Activated CD4-positive, CD25-positive, alpha-beta regulatory T cell treated with anti-CD3 and anti-CD28 coated beads, Interleukin-2, amount 50 U/mL, for 72 hours (primary cell): ENCODE results near the gene CNTN4.

ENCODE experiments used
- DNase-seq: peaks from one replicate; pipeline ENCODE4 v3.0.0; 2021

Gene CNTN4

GRCh38 chr3:2153547-2153946 lies 54.9 kb downstream of the CNTN4 start:
- DNase-seq: no peak

GRCh38 chr3:2154621-2155020 lies 56.0 kb downstream of the CNTN4 start:
- no peak for DNase-seq

- no peak for DNase-seq
Observed at GRCh38 chr3:2156244-2156847, 57.7 kb downstream of the CNTN4 start.

DNA sequence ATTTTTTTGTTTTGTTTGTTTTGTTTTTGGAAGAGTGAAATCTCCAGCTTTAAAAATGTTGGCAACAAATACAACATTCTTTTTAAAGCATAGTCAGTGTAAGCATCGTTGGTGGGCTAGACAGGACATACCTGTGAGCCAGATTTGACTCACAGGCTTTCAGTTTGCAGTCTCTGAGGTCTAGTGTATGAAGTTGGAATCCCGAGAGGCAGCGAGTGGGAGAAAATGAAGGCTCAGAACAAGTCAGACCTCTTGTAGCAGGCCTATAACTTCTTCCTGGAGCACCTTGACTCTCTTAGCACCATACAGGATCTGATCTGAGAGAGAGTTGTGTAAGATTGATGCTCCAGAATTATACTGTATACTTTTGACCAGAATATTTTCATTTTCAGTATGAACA lies 60.2 kb downstream of the CNTN4 start:
- DNase-seq: no peak

- DNase-seq: no peak
Observed at GRCh38 chr3:2166552-2166951, 67.9 kb downstream of the CNTN4 start.

DNA sequence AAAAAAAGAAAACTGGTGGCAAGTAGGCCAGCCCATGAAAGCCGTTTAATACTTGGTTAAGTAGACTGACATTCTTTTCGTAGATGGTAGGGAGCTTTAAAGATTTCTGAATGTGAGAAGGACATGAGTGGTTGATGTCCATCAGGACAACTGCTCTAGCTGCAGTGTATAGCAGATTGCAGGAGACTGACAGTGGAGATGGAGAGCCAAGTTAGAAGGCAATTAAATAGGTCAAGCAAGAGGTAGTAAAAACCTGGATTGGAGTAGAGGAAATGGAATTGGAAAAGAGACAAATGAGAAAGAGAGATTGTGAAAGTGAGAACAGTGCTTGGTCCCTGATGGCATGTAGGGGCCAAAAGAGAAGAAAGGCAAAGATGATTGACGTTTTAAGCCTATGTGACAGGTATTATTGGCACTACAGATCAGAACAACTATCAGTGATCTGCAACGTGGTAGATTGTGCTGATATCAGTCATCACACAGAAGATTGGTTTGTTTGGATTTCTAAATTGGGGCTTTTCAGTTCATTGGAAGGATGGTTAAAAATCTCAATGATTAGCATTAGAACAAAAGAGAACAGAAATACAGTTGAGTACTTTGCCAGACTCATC lies 74.0 kb downstream of the CNTN4 start:
- DNase-seq: no peak

DNA sequence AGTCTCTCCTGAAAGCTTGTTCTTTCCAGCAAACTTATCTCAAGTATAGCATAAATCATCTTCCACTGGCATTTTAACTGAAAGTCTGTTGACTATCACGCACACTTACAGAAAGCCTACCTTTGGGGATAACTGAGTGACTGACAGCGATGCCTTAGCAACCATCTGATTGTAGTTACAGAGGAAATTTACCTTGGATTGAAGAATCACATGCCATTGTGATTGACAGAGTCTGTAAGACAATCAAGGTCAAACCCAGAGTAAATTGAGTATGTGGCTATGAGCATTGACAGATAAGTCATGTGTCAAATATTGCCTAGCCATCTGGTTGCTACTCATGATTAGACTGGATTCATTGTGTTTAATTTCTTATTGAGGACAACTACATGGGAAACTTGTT lies 82.0 kb downstream of the CNTN4 start:
- DNase-seq: no peak

DNA sequence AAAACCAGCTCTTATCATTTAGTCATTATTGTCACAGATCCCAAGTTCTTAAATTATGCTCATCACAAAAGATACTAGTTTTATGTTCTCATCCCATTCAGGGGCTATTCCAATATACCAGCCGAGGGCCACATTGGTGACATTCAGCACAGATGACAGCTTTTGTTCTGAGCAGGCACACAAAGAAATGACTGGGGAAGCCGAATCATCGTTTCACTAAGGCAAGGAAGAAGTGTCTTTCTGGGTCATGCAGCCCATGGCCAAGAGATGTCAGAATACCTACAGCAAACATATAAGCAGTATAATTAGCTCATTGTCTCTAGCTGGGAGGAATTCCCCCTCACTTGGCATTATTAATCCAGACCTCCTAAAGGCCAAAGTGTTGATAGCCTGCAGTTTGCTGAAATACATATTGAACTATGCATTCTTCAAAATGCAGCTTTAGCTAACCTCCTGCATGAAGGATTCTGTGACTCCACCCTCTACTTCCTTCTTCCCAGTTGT lies 100.2 kb downstream of the CNTN4 start:
- no peak for DNase-seq

DNA sequence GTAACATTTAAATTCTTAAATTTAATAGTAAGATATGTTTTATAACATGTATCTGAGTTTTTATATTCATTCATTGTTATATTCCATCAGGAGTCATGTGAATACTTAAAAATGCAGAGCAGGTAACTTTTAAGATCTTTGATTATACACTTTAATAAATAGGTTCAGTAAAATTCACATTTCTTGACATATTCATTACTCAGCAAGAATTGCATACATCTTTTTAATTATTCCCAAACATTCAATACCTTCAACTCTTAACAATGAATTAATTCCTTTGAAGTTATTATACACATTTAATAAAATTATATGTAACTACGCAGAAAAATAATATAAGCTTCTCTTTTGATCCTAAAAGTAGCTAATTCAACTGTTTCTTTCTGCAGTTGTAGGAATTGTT lies 105.4 kb downstream of the CNTN4 start:
- no peak for DNase-seq

DNA sequence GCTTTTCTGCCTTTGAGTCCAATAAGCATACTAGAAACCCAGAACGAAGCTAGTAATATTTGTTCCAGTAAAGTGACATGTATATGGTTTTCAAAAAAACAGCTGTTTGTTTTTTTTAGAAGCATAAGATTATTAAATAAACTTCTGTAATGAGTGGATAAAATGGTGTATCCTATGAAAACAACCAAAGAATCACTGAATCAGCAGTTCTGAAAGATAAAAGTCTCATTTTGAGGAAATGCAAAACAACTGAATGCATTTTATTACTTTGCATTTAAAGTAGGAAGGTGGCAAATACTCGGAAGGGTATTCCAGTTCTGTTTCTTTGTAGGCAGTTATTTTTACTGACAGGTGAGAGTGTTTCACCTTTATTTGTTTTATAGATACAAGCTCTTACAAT lies 107.0 kb downstream of the CNTN4 start:
- DNase-seq: no peak

DNA sequence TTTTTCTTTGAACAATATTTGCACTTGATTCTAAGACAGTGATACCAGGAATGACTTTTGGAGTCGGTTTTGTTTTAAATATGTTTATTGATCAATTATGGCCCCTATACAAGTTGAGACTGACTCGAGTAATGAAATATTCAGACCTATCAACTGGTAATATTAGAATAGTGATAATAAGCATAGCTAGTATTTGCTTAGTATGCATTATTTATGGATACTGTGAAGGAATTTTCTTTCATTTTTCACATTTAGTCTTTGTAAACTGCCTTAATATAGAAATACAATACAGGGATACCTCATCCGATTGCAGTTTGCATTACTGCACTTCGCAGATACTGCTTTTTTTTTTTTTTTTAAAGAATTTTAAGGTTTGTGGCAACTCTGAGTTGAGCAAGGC lies 107.9 kb downstream of the CNTN4 start:
- DNase-seq: no peak

DNA sequence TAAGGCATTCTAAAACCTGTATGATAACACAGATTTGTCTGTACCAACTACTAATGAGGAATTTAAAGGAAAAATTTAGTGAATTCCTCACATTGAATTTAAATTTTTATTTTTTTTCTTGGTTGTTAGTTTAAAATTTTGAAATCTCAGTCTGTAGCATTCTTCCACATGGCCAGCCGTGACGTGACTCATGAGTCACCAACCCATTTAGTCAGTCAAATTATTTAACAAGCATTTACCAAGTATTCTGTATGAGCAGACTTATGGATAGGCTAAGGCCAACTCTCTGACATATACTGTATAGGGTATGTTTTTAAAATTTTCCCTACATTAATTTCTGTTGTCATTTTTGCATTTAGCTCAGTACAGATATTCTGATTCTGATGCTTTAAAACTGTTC lies 112.9 kb downstream of the CNTN4 start:
- no peak for DNase-seq

DNA sequence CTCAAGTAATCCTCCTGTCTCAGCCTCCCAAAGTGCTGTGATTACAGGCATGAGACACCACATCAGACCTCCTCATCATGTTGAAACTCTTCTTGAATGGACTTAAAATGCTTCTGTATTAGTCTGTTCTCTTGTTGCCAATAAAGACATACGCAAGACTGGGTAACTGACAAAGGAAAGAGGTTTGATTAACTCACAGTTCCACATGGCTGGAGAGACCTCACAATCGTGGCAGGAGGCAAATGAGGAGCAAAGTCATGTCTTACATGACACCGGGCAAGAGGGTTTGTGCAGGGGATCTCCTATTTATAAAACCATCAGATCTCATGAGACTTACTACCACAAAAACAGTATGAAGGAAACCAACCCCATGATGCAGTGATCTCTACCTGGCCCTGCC lies 113.5 kb downstream of the CNTN4 start:
- no peak for DNase-seq

GRCh38 chr3:2218375-2218774 lies 119.7 kb downstream of the CNTN4 start:
- DNase-seq: no peak

DNA sequence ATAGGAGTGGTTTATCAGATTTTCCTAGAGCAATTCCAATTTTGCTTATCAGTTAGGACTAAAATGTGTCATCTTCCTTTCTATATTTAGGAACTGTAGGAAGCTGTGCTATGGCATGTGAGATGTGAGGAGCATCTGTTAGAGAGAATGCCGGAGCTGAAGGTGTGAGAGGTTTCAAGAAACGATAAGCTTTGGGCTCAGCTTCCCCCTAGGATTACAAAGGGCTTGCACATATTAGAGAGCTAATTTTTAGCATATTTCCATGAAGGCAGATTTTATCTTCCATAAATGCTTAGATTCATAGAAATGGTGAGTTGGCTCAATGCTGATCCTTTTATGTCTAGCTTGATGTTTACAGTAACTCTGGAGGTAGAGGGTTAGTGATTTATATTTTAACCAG lies 120.2 kb downstream of the CNTN4 start:
- DNase-seq: no peak

DNA sequence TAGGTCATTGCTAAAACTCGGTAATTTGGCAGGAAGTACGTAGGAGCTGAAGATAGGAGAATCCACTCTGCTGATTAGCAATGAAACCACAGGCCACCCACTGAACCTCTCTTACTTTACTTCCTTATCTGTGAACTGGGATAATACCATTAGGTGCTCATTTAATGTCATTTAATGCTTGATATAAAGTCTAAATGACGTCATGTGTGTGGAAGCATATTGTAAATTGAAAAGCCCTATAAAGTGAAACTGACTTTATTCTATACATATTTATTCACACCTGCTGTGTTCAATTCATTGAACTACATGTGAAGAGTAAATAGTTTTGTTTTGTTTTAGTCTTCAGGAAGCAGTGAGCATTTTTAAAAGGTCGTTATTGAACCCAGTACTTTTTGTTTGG lies 137.5 kb downstream of the CNTN4 start:
- no peak for DNase-seq

- no peak for DNase-seq
Observed at GRCh38 chr3:2244137-2244536, 145.5 kb downstream of the CNTN4 start.

DNA sequence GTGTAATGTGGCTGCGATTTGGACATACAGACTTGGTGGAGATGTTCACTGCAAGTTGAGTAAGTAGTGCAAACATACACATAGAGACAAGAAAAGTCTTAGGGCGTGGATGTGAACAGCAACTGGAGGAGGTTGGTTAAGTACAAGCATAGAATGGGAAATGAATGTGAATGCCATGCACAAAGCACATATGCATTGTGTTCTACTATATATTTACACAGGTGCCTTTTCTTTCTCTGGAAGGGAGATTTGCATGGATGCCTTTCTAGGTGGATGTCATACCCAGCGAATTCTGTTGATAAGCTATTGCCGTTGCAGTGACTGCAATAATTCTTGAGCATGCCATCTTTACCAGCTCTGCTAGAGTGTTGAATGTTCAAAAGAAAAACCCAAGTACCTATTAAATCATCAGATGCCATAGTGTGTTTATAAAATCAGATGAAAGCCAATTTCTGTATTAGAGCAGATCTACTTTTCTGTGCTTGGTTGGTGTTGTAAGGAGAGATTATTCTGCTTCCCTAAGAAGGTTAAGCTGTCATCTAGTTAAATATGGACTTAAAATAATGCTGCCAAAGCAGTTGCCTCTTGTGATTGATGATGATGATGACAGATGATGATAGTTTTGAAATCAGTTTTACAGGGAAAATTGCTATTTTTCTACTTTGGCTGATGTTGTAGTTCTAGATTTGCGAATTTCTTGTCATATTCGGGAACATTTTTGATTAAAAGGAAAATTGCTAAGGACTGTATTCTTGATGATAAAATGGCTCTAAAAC lies 148.4 kb downstream of the CNTN4 start:
- DNase-seq: no peak

DNA sequence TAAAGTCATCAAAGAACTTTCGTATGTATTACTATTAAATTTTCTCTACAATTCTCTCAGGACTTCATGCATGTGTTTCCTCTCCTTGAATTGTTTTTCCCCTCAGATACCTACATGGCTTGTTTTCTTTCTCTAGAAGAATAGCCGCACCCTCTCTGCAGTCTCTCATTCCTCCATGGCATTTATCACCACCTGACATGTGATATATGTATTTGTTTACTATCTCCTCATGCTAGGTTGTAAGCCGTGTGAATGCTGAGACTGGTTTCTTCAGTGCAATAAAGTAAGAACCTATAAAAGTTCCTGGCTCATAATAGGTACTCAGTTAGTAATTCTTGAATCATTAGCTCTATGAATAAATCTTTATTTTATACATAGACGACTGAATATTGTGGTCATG lies 149.2 kb downstream of the CNTN4 start:
- DNase-seq: no peak

DNA sequence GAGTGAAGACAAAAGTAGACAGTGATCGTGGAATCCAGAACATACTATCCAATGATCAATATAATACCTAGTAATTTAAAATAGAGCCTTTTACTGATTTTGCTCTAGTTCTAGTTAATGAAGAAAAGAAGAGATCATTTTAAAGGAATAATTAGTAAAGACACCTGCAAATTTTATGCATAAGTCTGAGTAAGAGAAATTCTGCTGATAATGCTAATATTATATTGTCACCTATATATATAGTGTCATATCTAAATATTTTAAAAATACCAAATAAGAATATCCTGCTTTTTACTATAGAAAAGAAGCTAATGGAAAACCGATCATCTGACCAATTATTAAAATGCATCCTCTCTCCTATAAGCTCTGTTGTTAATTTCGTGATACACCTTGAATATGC lies 152.1 kb downstream of the CNTN4 start:
- no peak for DNase-seq

GRCh38 chr3:2261747-2262146 lies 163.1 kb downstream of the CNTN4 start:
- no peak for DNase-seq

- DNase-seq: no peak
Observed at GRCh38 chr3:2262204-2262603, 163.5 kb downstream of the CNTN4 start.

- no peak for DNase-seq
Observed at GRCh38 chr3:2266606-2267005, 167.9 kb downstream of the CNTN4 start.

DNA sequence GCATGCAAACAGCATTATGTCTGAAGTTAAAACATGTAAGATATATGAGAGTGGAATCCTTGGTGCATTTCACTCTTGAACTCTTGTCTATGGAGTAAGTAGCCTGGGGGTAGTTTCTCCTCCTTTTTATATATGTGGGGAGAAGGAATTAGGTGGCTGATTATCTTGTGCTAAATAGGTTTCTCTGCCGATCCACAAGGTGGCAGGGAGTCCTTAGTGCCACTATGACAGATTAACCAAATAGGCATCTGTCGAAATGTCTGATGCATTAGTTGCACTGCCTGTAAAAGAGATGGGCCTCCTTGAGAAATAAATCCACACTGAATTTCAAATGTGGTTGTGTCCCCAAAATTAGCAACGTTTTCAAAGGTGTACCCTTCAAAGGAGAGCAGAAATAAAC lies 170.1 kb downstream of the CNTN4 start:
- no peak for DNase-seq
